Measurements from ENCODE around the gene ATP2B1. TPM values are rescaled to one million over a fixed set of nuclear protein-coding genes. Genes with fewer than 3 reads are reported as not detected.

ATP2B1 gene
- total RNA-seq, 1 experiment from 2014 or later = 20.6 TPM

GRCh38 chr12:89632778-89633177 is 75.9 kb downstream of the ATP2B1 start:
- H2BK5ac ChIP-seq (ENCODE audit: insufficient read length, low read length) = no peak overlapping the region
- no peaks in the 10 kb centered on the region for H4K20me1 ChIP-seq (ENCODE audit: control insufficient read depth, insufficient read depth, insufficient read length)
- H2AFZ ChIP-seq (ENCODE audit: low read length) = no peak overlapping the region
- no peak overlapping the region for H3T11ph ChIP-seq (ENCODE audit: low read length)
- no peak overlapping the region for H3K56ac ChIP-seq (ENCODE audit: insufficient read length, low read depth, low read length)
- H3K9ac ChIP-seq (ENCODE audit: extremely low read depth, insufficient read length, low read length) = no peak overlapping the region
- H4K5ac ChIP-seq (ENCODE audit: insufficient read length, low read depth, low read length) = no peak overlapping the region
- H3K79me2 ChIP-seq (ENCODE audit: insufficient read depth, low read length) = no peaks in the 10 kb centered on the region
- H2BK15ac ChIP-seq (ENCODE audit: low read depth, low read length) = no peak overlapping the region
- H3K4me2 ChIP-seq (ENCODE audit: insufficient read depth, insufficient read length, low read length) = no peak overlapping the region
- H4K91ac ChIP-seq (ENCODE audit: insufficient read length, low read depth, low read length) = no peak overlapping the region
- H3K4me1 Mint-ChIP-seq = no peaks in the 10 kb centered on the region
- no peak overlapping the region for H2AK5ac ChIP-seq (ENCODE audit: insufficient read length, low read length)
- H3K27ac ChIP-seq (ENCODE audit: insufficient read length, low read depth, low read length) = no peak overlapping the region
- TF ChIP-seq CTCF (conservative IDR thresholded peaks at IDR 0.05) = no peak
- H3K27me3 Mint-ChIP-seq (ENCODE audit: low read depth) = no peaks in the 10 kb centered on the region
- H3K36me3 Mint-ChIP-seq (ENCODE audit: insufficient read depth in 1 of 3, low read depth in 3 of 3) = peaks cover 0 to 4% (median 0%) of the 10 kb centered on the region in 3 experiments; a peak in 1 of 7 replicates
- DNase-seq = no peak
- no CpG with 5 or more reads among the region's 1 CpG for WGBS (ENCODE audit: extremely low coverage, insufficient read length, low lambda C conversion rate)
- no peak overlapping the region for H3K4me3 Mint-ChIP-seq
- H2BK120ac ChIP-seq (ENCODE audit: low read depth, low read length, poor library complexity, severe bottlenecking) = no peak overlapping the region
- no peaks in the 10 kb centered on the region for H3K9me3 Mint-ChIP-seq
- no peak overlapping the region for H3K18ac ChIP-seq (ENCODE audit: insufficient read length, low read depth, low read length)
- no peaks in the 10 kb centered on the region for H3K27me3 ChIP-seq (ENCODE audit: insufficient read depth, low read length)
- no peaks in the 10 kb centered on the region for H3K23me2 ChIP-seq (ENCODE audit: insufficient read length, low read depth, low read length, poor library complexity, severe bottlenecking)
- H3K14ac ChIP-seq (ENCODE audit: insufficient read depth, low read length) = no peak overlapping the region
- H3K4ac ChIP-seq (ENCODE audit: low read depth, low read length) = no peak overlapping the region
- H3K9me3 ChIP-seq (ENCODE audit: control insufficient read depth, low read depth, low read length) = no peaks in the 10 kb centered on the region
- no peak overlapping the region for H3K23ac ChIP-seq (ENCODE audit: insufficient read length, low read depth, low read length)
- no peak overlapping the region for H2BK12ac ChIP-seq (ENCODE audit: insufficient read length, low read depth, low read length)
- H3K79me1 ChIP-seq (ENCODE audit: insufficient read depth, low read depth, low read length, poor library complexity, severe bottlenecking) = no peaks in the 10 kb centered on the region
- no peak overlapping the region for H2BK20ac ChIP-seq (ENCODE audit: low read depth, low read length, poor library complexity, severe bottlenecking)
- H4K8ac ChIP-seq (replicated peaks; ENCODE audit: insufficient read length, low read depth, low read length) = no peak overlapping the region
- no peak overlapping the region for H3K27ac Mint-ChIP-seq
- no peaks in the 10 kb centered on the region for H3K4me1 ChIP-seq (ENCODE audit: insufficient read depth, low read length)
